Activated CD8-positive, alpha-beta memory T cell treated with anti-CD3 and anti-CD28 coated beads for 36 hours (primary cell): ENCODE results near the gene RAB39A. TPM values are rescaled to one million over a fixed set of nuclear protein-coding genes. Genes with fewer than 3 reads are reported as not detected.
"Not testable (repeated sequence)": the region's sequence is repeated elsewhere in the genome, so short reads cannot be mapped to it uniquely, and the experiment has no call there.

Experiments used
- CTCF ChIA-PET: fragments of 350-600 bp; sonication (Branson Sonifier 250); formaldehyde crosslinking; loops from one replicate; lab custom pipeline; 2021; ENCODE audit warnings: antibody characterized with exemption; lab: Charles Lee
- POLR2A ChIA-PET: fragments of 350-600 bp; sonication (Branson Sonifier 250); formaldehyde crosslinking; loops from one replicate; lab custom pipeline; 2021; ENCODE audit warnings: antibody characterized with exemption; lab: Charles Lee
- total RNA-seq, 2 experiments: library from RNA; stranded (reverse); gene quantifications; one replicate each; pipeline ENCODE4 v1.2.3, GENCODE V29; 2021

RAB39A gene, protein sequence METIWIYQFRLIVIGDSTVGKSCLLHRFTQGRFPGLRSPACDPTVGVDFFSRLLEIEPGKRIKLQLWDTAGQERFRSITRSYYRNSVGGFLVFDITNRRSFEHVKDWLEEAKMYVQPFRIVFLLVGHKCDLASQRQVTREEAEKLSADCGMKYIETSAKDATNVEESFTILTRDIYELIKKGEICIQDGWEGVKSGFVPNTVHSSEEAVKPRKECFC
- under 1 TPM; 0.21 to 0.23 TPM for total RNA-seq

GRCh38 chr11:107928046-107928766 is at the start of gene RAB39A:
RAB39A (plus strand) TSS chr11:107928448; CDS start chr11:107928569, 121 bp downstream.
- CTCF ChIA-PET: no interaction called here

DNA sequence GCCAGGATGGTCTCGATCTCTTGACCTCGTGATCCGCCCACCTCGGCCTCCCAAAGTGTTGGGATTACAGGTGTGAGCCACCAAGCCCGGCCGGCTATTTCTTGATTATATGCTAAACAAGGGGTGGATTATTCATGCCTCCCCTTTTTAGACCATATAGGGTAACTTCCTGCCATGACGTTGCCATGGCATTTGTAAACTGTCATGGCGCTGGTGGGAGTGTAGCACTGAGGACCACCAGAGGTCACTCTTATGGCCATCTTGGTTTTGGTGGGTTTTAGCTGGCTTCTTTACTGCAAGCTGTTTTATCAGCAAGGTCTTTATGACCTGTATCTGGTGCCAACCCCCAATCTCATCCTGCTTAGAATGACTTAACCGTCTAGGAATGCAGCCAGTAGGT is 46.8 kb upstream of the RAB39A start:
- POLR2A ChIA-PET, CTCF ChIA-PET: not testable (repeated sequence)

More at GRCh38 chr11:107928046-107928766, at the start of gene RAB39A:
- POLR2A ChIA-PET: no interaction called here

DNA sequence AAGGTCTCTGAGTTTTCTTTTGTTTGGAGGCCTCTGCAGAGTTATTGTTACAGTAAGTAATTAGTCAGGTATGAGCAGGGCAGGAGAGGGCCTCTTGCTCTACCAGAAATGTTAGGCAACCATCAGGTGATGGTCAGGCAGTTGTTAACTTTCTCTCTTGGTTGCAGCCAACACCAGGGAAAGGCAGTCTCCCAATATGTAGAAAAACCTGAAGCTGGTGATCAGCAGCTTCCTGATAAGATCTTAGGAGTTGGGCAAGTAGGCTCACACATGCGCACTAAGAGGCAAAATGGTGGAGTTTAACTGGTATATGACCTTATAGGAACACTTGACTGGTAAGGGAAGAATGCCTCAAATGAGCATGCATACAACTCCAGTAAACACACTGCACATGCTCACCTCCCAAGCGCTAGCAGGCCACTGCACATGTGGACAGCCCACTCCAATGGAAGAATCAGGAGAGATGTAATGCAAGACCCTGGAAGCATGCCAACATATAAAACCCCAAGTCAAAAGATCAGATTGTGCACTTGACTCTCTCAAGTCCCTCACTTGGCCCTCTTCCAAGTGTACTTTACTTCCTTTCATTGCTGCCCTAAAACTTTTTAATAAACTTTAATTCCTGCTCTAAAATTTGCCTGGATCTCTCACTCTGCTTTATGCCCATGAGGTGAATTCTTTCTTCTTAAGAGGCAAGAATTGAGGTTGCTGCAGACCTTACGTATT is 46.0 kb upstream of the RAB39A start:
- CTCF ChIA-PET: no interaction called here
- POLR2A ChIA-PET: no interaction called here

GRCh38 chr11:107898270-107898669 is 30.0 kb upstream of the RAB39A start:
- ChIA-PET POLR2A (no interaction called here), CTCF (interaction anchor here (0.9 to 1.4 kb wide), 3 partner anchors 10 to 13 kb away, joined by 4 read pairs; no protein-coding TSS in a partner anchor)

DNA sequence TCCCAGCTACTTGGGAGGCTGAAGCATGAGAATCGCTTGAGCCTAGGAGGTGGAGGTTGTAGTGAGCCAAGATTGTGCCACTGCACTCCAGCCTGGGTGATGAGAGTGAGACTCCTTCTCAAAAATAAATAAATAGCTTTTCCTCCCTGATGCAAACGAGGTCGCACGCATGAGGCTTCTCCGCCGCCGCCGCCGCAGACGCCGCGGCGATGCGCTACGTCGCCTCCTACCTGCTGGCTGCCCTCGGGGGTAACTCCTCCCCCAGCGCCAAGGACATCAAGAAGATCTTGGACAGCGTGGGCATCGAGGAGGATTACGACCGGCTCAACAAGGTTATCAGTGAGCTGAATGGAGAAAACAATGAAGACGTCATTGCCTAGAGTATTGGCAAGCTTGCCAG is 20.0 kb upstream of the RAB39A start:
- ChIA-PET POLR2A (no interaction called here), CTCF (interaction anchor here (1.2 kb wide), 1 partner anchor 10 kb away, joined by 4 read pairs; no protein-coding TSS in a partner anchor)

DNA sequence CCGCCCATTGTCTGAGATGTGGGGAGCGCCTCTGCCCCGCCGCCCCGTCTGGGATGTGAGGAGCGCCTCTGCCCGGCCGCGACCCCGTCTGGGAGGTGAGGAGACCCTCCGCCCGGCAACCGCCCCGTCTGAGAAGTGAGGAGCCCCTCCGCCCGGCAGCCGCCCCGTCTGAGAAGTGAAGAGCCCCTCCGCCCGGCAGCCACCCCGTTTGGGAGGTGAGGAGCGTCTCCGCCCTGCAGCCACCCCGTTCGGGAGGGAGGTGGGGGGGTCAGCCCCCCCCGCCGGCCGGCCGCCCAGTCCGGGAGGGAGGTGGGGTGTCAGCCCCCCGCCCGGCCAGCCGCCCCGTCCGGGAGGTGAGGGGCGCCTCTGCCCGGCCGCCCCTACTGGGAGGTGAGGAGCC is 15.8 kb upstream of the RAB39A start:
- POLR2A ChIA-PET, CTCF ChIA-PET: not testable (repeated sequence)

DNA sequence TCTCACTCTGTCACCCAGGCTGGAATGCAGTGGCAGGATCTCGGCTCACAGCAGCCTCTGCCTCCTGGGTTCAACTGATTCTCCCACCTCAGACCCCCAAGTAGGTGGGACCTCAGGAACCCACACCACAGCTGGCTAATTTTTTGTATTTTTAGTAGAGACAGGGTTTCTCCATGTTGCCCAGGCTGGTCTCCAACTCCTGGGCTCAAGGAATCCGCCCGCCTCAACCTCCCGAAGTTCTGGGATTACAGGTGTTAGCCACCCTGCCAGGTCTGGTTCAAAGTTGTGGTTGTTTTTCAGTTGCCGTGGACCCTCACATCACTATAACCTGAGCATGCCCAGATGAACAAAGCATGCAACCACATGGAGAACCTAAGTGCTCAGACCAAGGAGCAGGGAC is 13.0 kb upstream of the RAB39A start:
- POLR2A ChIA-PET: no interaction called here
- CTCF ChIA-PET: no interaction called here

DNA sequence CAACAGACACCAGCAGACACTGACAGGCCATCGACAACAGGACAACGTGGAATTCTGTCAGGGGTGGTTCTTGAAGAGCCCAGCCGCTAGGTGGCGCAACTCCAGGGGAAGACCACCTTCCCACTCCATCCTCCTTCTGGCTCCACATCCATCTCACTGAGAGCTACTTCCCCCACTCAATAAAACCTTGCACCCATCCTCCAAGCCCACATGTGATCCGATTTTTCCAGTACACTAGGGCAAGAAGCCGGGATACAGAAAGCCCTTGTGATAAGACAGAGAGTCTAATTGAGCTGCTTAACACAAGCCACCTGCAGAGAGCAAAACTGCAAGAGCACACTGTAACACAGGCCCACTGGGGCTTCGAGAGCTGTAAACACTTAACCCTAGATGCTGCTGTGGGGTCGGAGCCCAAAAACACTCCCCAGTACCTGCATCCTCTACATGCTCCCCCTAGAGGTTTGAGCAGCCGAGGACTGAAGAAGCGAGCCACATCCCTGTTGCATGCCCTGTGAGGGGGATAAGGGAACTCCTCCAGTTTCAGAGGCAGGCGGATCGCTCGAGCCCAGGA is 11.5 kb upstream of the RAB39A start:
- POLR2A ChIA-PET: no interaction called here
- CTCF ChIA-PET: interaction anchor here (0.5 kb wide), 1 partner anchor 313 kb away, joined by 3 read pairs; no protein-coding TSS in a partner anchor

DNA sequence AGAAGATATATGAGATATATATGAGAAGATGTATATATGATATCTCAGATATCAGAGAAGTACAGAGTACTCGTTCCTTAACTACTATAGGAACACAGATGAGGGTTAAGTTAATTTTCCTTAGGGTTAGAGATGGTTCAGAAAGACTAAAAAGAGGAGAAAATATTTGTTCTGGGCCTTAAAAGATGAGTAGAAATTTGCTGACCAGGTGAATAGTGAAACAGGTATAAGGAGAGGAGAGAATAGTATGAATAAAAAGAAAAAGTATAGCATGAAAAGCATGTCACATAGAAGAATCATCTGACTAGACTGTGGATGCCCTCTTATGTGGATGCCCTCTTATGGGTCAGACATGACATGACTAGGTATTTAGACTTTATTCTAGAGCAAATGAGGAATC is 6.3 kb upstream of the RAB39A start:
- ChIA-PET CTCF (no interaction called here), POLR2A (no interaction called here)

GRCh38 chr11:107923519-107923918 is 4.7 kb upstream of the RAB39A start:
- POLR2A ChIA-PET, CTCF ChIA-PET: not testable (repeated sequence)

- POLR2A ChIA-PET: no interaction called here
- CTCF ChIA-PET: no interaction called here
Observed at GRCh38 chr11:107924306-107924705, 3.9 kb upstream of the RAB39A start.

- ChIA-PET CTCF (interaction anchor here (0.7 kb wide), 1 partner anchor 252 kb away, joined by 3 read pairs; no protein-coding TSS in a partner anchor), POLR2A (no interaction called here)
Observed at GRCh38 chr11:107927559-107927958, 689 bp upstream of the RAB39A start.

GRCh38 chr11:107928767-107929507 is 689 bp downstream of the RAB39A start:
- ChIA-PET CTCF (no interaction called here), POLR2A (no interaction called here)

DNA sequence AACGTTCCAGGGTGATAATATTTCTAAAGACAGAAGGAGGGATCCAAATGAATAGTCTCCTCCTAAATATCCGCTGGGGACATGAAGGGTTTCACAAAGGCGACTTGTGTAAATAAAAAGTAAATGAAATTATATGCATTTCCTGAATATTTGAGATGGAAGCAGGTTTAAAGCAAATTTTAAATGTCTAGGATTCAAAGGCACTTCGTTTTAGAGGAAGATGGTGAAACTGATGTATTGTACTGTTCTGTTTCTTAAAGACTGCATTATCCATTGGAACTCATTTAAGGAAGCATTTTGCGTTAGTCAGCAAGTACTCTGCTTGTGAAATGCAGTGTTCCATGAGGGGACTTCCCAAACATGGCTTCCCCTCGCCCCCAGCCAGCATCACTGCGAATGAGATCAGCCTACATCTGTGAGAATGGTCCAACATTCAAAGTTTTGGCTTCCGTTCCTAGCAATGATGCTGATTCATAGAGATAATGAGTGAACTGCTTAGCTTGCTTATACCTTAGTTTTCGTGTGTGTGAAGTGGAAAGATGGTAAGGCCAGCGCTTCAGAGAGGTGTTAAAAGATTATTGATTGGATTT is 1.5 kb downstream of the RAB39A start:
- CTCF ChIA-PET: no interaction called here

GRCh38 chr11:107931206-107931605 is 3.0 kb downstream of the RAB39A start:
- ChIA-PET CTCF (interaction anchor here (0.6 kb wide), 1 partner anchor 21 kb away, joined by 3 read pairs; no protein-coding TSS in a partner anchor), POLR2A (interaction anchor here (0.7 kb wide), 2 partner anchors 575 to 681 kb away, joined by 4 to 5 read pairs; no protein-coding TSS in a partner anchor)

More for the DNA sequence above, 1.5 kb downstream of the RAB39A start:
- POLR2A ChIA-PET: no interaction called here

- ChIA-PET CTCF (no interaction called here), POLR2A (no interaction called here)
Observed at GRCh38 chr11:107947904-107948303, 19.7 kb downstream of the RAB39A start.

- CTCF ChIA-PET, POLR2A ChIA-PET: not testable (repeated sequence)
Observed at GRCh38 chr11:107948328-107948727, 20.1 kb downstream of the RAB39A start.

GRCh38 chr11:107951155-107951554 is 22.9 kb downstream of the RAB39A start:
- ChIA-PET CTCF (no interaction called here), POLR2A (no interaction called here)

- ChIA-PET POLR2A (no interaction called here), CTCF (no interaction called here)
Observed at GRCh38 chr11:107953446-107953845, 25.2 kb downstream of the RAB39A start.
